Right lung (tissue), 10 donors: ENCODE data around the gene STXBP3. TPM values are rescaled to one million over a fixed set of nuclear protein-coding genes. Genes with fewer than 3 reads are reported as not detected.
"Not testable (repeated sequence)": the region's sequence is repeated elsewhere in the genome, so short reads cannot be mapped to it uniquely, and the experiment has no call there.

ENCODE experiments used
- DNase-seq, 2 donors: peaks; one replicate each; pipeline ENCODE4 v3.0.0-alpha.2; 2013
- long read RNA-seq, 8 donors: transcript quantifications; one replicate each; lab custom pipeline, GENCODE V29; 2026
- polyA plus RNA-seq, 5 donors: library from polyadenylated mRNA; unstranded; fragments of 120-200 nt; gene quantifications; one replicate each; pipeline versions ENCODE4 v1.2.1 to v1.2.3, GENCODE V29; 2013; ENCODE audit warnings: inconsistent platforms in 1 of 5, low replicate concordance in 1 of 5; ENCODE audit not compliant: insufficient read length in 5 of 5, insufficient read depth in 1 of 5

The STXBP3 gene
- 10 to 100 TPM; 44.1 to 65.6 (median 51.6) TPM for polyA plus RNA-seq
- long read RNA-seq, donor 1, transcript STXBP3-201 (19 exons, 2,478 nt), result major isoform, 13 of 15 reads
- long read RNA-seq, donor 1, partial matches to known transcripts, result 0 of 15 reads
- long read RNA-seq, donor 1, other reads (novel, unspliced or antisense), result 0 of 15 reads
- long read RNA-seq, donor 2, partial matches to known transcripts, result 0 of 4 reads
- long read RNA-seq, donor 2, other reads (novel, unspliced or antisense), result 0 of 4 reads
- long read RNA-seq, donor 3, transcript STXBP3-201 (19 exons, 2,478 nt), result major isoform, 9 of 11 reads
- long read RNA-seq, donor 3, partial matches to known transcripts, result 0 of 11 reads
- long read RNA-seq, donor 3, other reads (novel, unspliced or antisense), result 0 of 11 reads
- long read RNA-seq, donor 4, partial matches to known transcripts, result 0 of 5 reads
- long read RNA-seq, donor 4, other reads (novel, unspliced or antisense), result 0 of 5 reads
- long read RNA-seq, donor 5, transcript STXBP3-201 (19 exons, 2,478 nt), result major isoform, 6 of 8 reads
- long read RNA-seq, donor 5, partial matches to known transcripts, result 0 of 8 reads
- long read RNA-seq, donor 5, other reads (novel, unspliced or antisense), result 0 of 8 reads
- long read RNA-seq, donor 6, transcript STXBP3-201 (19 exons, 2,478 nt), result major isoform, 9 of 11 reads
- long read RNA-seq, donor 6, partial matches to known transcripts, result 0 of 11 reads
- long read RNA-seq, donor 6, other reads (novel, unspliced or antisense), result 0 of 11 reads
- long read RNA-seq, donor 7, transcript STXBP3-201 (19 exons, 2,478 nt), result major isoform, 5 of 8 reads
- long read RNA-seq, donor 7, partial matches to known transcripts, result 0 of 8 reads
- long read RNA-seq, donor 7, other reads (novel, unspliced or antisense), result 0 of 8 reads
- long read RNA-seq, donor 8, partial matches to known transcripts, result 0 of 2 reads
- long read RNA-seq, donor 8, other reads (novel, unspliced or antisense), result 0 of 2 reads

GRCh38 chr1:108746382-108747170 is at the start of gene STXBP3:
STXBP3 (plus strand) TSS chr1:108746674; CDS start chr1:108746738, 64 bp downstream.
- DNase-seq, result peak; percentile 98

GRCh38 chr1:108699375-108700332 is 46.8 kb upstream of the STXBP3 start:
- DNase-seq, result no peak

- DNase-seq, result no peak
Measured at GRCh38 chr1:108701176-108701849, 45.2 kb upstream of the STXBP3 start.

GRCh38 chr1:108702109-108702508 is 44.4 kb upstream of the STXBP3 start:
- not testable (repeated sequence) for DNase-seq

- DNase-seq, result no peak
Measured at GRCh38 chr1:108703939-108704338, 42.5 kb upstream of the STXBP3 start.

GRCh38 chr1:108704496-108704895 is 42.0 kb upstream of the STXBP3 start:
- DNase-seq, result no peak

- no peak for DNase-seq
Measured at GRCh38 chr1:108706643-108707042, 39.8 kb upstream of the STXBP3 start.

- no peak for DNase-seq
Measured at GRCh38 chr1:108708691-108709660, 37.5 kb upstream of the STXBP3 start.

GRCh38 chr1:108712606-108713150 is 33.8 kb upstream of the STXBP3 start, which contains the start of gene FNDC7:
FNDC7 (plus strand) TSS chr1:108712908; CDS start chr1:108712934, 26 bp downstream.
- no peak for DNase-seq

GRCh38 chr1:108715932-108716331 is 30.5 kb upstream of the STXBP3 start:
- no peak for DNase-seq

- DNase-seq, result no peak
Measured at GRCh38 chr1:108716437-108717230, 29.8 kb upstream of the STXBP3 start.

- DNase-seq, result no peak
Measured at GRCh38 chr1:108717774-108718316, 28.6 kb upstream of the STXBP3 start.

- DNase-seq, result no peak
Measured at GRCh38 chr1:108718927-108719655, 27.4 kb upstream of the STXBP3 start.

GRCh38 chr1:108719656-108720435 is 26.6 kb upstream of the STXBP3 start:
- DNase-seq, result no peak

GRCh38 chr1:108722292-108722691 is 24.2 kb upstream of the STXBP3 start:
- peak in 1 of 2 donors; percentile 3 for DNase-seq
